Stimulated activated CD8-positive, alpha-beta memory T cell treated with anti-CD3 and anti-CD28 coated beads, Interleukin-7, amount 100 ng/mL, for 1 hour (primary cell): ENCODE data around the gene PIR.

Source experiments
- DNase-seq, 2 donors: peaks; one replicate each; pipeline ENCODE4 v3.0.0-alpha.2; 2020; ENCODE audit warnings: low read depth in 2 of 2

PIR gene

DNA sequence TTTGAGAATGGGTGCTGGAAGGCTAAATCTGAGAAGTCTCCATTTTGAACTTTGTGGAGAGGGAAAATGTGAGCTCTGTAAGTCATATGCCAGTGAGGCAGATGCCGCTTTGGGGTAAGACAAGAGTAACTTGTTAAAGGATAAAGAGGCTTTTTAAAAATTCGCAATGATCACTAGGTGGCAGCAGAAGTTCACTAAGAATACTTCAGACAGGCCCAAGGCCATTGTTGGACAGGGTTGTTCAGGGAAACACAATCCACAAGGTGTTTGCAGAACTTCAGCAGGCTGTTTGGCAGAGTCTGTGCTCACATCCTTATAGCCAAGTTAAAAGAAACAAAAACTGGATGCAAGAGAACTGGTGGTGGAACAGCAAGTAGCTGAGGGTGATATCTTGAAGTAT, 144.1 kb downstream of the PIR start:
- DNase-seq: no peak

DNA sequence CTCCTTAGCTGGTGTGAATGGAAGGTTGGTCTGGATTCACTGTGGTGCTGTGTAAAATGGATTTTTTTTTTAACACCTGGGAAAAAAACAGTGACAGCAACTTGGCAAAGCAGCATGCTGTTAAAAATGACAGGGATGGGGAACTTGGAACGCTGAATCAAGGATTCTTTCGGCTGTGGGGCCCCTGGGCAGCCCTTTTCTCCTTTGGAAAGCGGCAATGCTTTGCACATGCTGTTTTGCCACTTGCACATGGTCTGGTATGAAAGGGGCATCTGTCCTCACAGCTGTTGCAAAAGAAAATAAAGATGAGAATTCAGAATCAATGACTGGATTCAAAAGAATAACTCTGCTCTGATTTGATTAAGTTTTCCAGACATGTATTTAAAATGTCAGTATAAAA, 147.2 kb downstream of the PIR start:
- no peak for DNase-seq

DNA sequence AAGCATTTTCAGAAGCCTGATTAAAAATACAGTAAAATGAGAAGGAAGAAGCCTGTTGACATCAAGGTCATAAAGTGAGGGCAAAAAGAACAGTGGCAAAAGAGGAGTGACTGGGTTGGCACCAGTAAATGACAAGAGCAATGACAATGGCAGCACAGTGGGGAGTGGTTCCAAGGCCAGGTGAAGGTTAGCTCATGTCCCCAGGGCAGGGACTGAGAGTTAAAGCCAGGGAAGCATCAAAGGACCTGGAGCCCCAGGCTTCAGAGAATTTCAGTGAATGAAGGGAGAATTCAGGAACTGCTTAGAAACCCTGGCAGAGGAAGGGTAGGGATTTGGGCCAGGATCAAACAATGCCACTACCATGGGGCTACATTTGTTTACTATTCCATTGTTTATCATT, 149.0 kb downstream of the PIR start:
- no peak for DNase-seq

DNA sequence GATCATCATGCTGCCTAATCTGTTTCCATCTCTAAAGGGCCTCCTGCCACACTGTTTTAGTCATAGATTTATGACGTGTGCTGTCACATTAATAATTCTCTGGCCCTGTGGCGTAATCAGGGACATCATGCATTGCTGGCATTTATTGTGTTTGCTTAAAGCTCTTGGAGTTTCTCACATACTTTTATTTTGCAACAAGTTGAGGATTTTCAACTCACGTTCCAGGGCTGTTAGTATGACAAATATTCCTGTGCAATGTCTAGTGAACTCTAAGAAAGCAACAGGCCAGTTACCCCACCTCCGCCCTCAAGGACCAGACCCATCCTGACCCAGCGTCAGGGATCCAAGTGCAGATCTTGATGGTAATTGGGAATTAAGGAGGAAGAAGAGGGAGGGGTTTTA, 150.1 kb downstream of the PIR start:
- no peak for DNase-seq

DNA sequence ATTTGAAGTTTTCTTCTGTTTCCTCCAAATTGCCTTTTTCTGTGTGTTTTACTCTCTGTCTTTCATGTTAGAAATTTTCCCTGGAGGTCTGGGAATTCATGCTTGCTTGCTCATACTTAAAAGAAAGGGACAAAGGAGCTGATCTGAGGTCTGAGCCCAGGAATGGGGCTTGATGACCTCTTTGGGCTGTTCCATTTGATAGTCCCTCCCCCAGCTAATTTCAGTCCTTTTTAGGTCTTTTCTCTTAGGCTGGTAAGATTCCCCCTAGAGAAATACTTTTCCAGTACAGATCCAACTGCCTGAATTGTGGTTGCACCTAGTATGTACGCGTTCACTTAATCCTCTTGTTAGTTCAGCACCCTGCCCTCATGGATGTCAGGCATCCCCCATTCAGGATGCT, 152.3 kb downstream of the PIR start:
- no peak for DNase-seq

DNA sequence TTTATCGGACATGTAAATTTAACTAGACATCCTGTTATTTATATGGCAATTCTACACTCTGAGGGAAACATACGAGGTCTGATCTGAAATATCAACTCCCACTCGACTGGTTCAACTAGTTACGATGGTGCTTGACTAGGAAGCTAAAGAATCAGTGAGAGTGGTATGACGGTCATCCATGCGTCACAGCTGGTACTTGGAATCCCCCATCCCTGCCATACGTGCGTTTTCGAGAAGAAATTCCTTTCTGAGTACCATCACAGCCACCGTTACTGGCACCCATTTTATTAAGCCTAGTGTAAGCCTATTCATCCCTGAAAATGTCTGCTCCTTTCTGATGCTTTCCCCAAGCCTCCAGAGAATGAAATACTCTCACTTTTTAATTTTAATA, 157.1 kb downstream of the PIR start:
- no peak for DNase-seq

DNA sequence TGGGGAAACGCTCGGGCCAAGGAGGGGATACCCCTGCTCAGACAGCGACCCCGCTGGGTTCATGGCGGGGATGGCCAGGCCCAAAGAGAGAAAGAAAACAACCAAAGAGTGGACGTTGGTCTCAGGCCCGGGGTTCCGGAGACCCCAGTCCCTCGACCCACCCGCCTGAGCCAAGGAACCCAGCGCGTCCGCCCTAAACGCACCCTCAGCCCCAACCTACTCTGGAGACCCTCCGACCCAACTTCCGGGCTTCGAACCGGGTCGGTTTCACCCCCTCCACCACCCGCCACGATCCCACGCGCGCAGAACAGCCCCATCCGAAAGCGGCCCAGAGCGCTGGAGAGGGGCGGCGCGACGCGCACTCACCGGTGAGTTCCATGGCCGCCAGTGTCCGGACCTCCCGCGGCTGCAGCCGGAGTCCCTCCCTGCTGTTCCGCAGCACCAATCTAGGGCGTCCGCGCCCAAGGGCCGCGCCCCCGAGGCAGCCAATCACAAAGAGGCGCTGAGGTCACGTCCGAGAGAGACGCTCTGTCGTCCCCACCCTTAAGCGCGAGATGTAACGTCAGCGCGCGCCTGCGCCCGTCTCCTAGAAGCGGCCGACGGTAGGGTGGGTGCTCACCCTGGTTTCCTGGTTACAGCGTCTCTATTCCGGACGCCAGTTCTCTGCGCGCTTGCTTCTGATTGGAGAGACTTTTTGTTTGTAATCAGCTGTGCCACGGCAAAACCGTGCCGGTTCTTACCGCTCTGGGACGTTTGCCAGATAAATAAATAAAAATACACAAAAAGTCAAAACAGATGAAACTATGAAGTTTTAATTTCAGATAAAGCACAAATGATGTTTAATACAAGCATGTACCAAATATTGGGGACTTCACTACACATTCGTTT, 157.8 kb downstream of the PIR start, which contains the start of gene PIGA:
PIGA (minus strand) TSS at position 389 of the 888 bp plus-strand sequence. CDS start 3,593 bp downstream, outside the sequence.
- peak; percentile 75 to 76 for DNase-seq
